Measurements from ENCODE around the gene SMIM20.

DNA sequence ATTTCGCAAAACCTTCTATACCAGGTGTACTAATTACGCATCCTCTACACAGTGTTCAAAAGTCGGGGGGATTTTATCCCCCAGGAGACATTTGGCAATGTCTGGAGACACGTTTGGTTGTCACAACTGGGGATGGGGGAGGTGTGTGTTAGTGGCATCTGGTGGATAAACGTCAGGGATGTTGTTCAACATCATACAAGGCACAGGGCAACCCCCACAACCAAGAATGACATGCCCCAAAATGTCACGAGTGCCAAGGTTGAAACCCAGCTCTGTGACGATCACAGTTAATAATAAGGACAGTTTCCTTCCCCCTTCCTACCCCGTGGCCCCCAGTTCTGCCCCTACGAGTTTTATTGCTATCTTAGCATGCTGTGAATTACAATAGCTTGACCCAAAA lies 35.3 kb upstream of the SMIM20 start:
- TF ChIP-seq, protein P1, sequence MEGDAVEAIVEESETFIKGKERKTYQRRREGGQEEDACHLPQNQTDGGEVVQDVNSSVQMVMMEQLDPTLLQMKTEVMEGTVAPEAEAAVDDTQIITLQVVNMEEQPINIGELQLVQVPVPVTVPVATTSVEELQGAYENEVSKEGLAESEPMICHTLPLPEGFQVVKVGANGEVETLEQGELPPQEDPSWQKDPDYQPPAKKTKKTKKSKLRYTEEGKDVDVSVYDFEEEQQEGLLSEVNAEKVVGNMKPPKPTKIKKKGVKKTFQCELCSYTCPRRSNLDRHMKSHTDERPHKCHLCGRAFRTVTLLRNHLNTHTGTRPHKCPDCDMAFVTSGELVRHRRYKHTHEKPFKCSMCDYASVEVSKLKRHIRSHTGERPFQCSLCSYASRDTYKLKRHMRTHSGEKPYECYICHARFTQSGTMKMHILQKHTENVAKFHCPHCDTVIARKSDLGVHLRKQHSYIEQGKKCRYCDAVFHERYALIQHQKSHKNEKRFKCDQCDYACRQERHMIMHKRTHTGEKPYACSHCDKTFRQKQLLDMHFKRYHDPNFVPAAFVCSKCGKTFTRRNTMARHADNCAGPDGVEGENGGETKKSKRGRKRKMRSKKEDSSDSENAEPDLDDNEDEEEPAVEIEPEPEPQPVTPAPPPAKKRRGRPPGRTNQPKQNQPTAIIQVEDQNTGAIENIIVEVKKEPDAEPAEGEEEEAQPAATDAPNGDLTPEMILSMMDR (IDR thresholded peaks at IDR 0.05), result no peak
- TF ChIP-seq EZH2 (IDR thresholded peaks at IDR 0.05) (no peak), EZH2phosphoT487 (IDR thresholded peaks at IDR 0.05) (no peak)
